H1 (cell line): Measurements from ENCODE around the gene HSPA4L. TPM values are rescaled to one million over a fixed set of nuclear protein-coding genes. Genes with fewer than 3 reads are reported as not detected.

Source experiments
- CTCF ChIA-PET: fragments of 300-600 bp; sonication (Branson Sonifier 250); formaldehyde crosslinking; loops from one replicate; lab custom pipeline; 2021; ENCODE audit not compliant: partially characterized antibody; lab: Charles Lee
- POLR2A ChIA-PET: fragments of 300-600 bp; sonication (Branson Sonifier 250); formaldehyde crosslinking; loops from one replicate; lab custom pipeline; 2021; ENCODE audit warnings: inconsistent platforms; ENCODE audit not compliant: partially characterized antibody; lab: Charles Lee
- DNase-seq, 2 experiments: peaks; one replicate each; pipeline versions ENCODE4 v3.0.0 to v3.0.0-alpha.2; 2010 to 2022; ENCODE audit warnings: low spot score in 2 of 2, low read depth in 1 of 2, mixed read lengths in 1 of 2
- FAIRE-seq: peaks from 2 replicates; lab custom pipeline; 2011; peaks lifted over from hg19 to GRCh38; lab: Jason Lieb, UNC
- H2AFZ ChIP-seq: 2 replicates; pipeline ENCODE4 v1.8.1; 2012; ENCODE audit warnings: low read length, inconsistent platforms
- H2AK5ac ChIP-seq: 2 replicates; pipeline ENCODE4 v1.6.1; 2013; ENCODE audit warnings: low read depth, low read length
- H2BK120ac ChIP-seq: replicated peaks from 2 replicates; pipeline ENCODE3; 2013; ENCODE audit warnings: low read depth, low read length, inconsistent platforms
- H2BK12ac ChIP-seq: 2 replicates; pipeline ENCODE4 v1.6.1; 2013; ENCODE audit warnings: low read depth, low read length
- H2BK15ac ChIP-seq: 2 replicates; pipeline ENCODE4 v1.6.1; 2013; ENCODE audit warnings: low read length
- H2BK20ac ChIP-seq: 2 replicates; pipeline ENCODE4 v1.6.1; 2013; ENCODE audit warnings: low read length
- H2BK5ac ChIP-seq: 2 replicates; pipeline ENCODE4 v1.6.1; 2013; ENCODE audit warnings: low read depth, low read length
- H3K14ac ChIP-seq: 2 replicates; pipeline ENCODE4 v1.6.1; 2013; ENCODE audit warnings: inconsistent platforms; ENCODE audit not compliant: insufficient read length
- H3K18ac ChIP-seq: 2 replicates; pipeline ENCODE4 v1.6.1; 2013; ENCODE audit warnings: low read length; ENCODE audit errors: extremely low read depth
- H3K23ac ChIP-seq: 2 replicates; pipeline ENCODE4 v1.6.1; 2013; ENCODE audit warnings: inconsistent platforms; ENCODE audit not compliant: insufficient read length
- H3K23me2 ChIP-seq: 2 replicates; pipeline ENCODE4 v1.6.1; 2013; ENCODE audit warnings: low read depth, low read length
- H3K27ac ChIP-seq: 2 replicates; pipeline ENCODE4 v1.6.1; 2011; ENCODE audit warnings: low read depth, low read length, inconsistent platforms
- H3K27me3 ChIP-seq, 4 experiments: replicated peaks in 1 of 4; 1 replicate in 1 of 4; 2 replicates in 3 of 4; pipeline versions ENCODE4 v1.6.1 to v1.8.1; 2011 to 2013; ENCODE audit warnings: low read length in 3 of 4, mild to moderate bottlenecking in 3 of 4, inconsistent platforms in 2 of 4, mixed read lengths in 2 of 4, moderate library complexity in 1 of 4; ENCODE audit not compliant: control insufficient read depth in 3 of 4, insufficient read depth in 3 of 4; ENCODE audit errors: extremely low read depth in 1 of 4
- H3K36me3 ChIP-seq, 4 experiments: 2 replicates each; pipeline versions ENCODE4 v1.6.1 to v1.8.1; 2011 to 2013; ENCODE audit warnings: mild to moderate bottlenecking in 4 of 4, low read length in 3 of 4, moderate library complexity in 2 of 4, control low read depth in 1 of 4, inconsistent platforms in 1 of 4; ENCODE audit not compliant: insufficient read depth in 4 of 4, control insufficient read depth in 2 of 4
- H3K4ac ChIP-seq: replicated peaks from 2 replicates; pipeline ENCODE3; 2013; ENCODE audit warnings: low read length, low read depth, mixed read lengths, inconsistent platforms; ENCODE audit not compliant: insufficient read length
- H3K4me1 ChIP-seq, 4 experiments: replicated peaks in 1 of 4; 1 replicate in 1 of 4; 2 replicates in 3 of 4; pipeline versions ENCODE4 v1.6.1 to v1.8.1; 2011 to 2013; ENCODE audit warnings: low read length in 3 of 4, inconsistent platforms in 2 of 4, mixed read lengths in 1 of 4; ENCODE audit not compliant: insufficient read depth in 4 of 4, control insufficient read depth in 3 of 4
- H3K4me2 ChIP-seq, 2 experiments: 2 replicates each; pipeline versions ENCODE4 v1.6.1 to v1.8.1; 2011 to 2013; ENCODE audit warnings: low read depth in 2 of 2, low read length in 2 of 2, control low read depth in 1 of 2, inconsistent platforms in 1 of 2, mild to moderate bottlenecking in 1 of 2; ENCODE audit not compliant: insufficient read depth in 1 of 2
- H3K4me3 ChIP-seq, 4 experiments: fragments of 200-600, 300-600 bp in 1 of 4; sonication (generic), shearing (Covaris generic), sonication (Bioruptor Twin) in 1 of 4; 2 replicates each; pipeline versions ENCODE4 v1.5.1 to v1.8.1; 2011 to 2016; ENCODE audit warnings: low read length in 4 of 4, low read depth in 3 of 4, control low read depth in 2 of 4, inconsistent platforms in 2 of 4, mild to moderate bottlenecking in 2 of 4, mixed read lengths in 1 of 4, moderate library complexity in 1 of 4; ENCODE audit not compliant: insufficient read depth in 2 of 4; ENCODE audit errors: extremely low read depth in 1 of 4
- H3K56ac ChIP-seq: replicated peaks from 2 replicates; pipeline ENCODE3; 2013; ENCODE audit warnings: low read depth, mild to moderate bottlenecking, mixed read lengths, low read length, inconsistent platforms; ENCODE audit not compliant: insufficient read length
- H3K79me1 ChIP-seq: 2 replicates; pipeline ENCODE4 v1.6.1; 2013; ENCODE audit warnings: low read depth, low read length, control low read depth
- H3K79me2 ChIP-seq, 2 experiments: 2 replicates each; pipeline versions ENCODE4 v1.6.1 to v1.8.1; 2012 to 2013; ENCODE audit warnings: low read length in 2 of 2, mild to moderate bottlenecking in 2 of 2, inconsistent platforms in 1 of 2; ENCODE audit not compliant: insufficient read depth in 2 of 2, control insufficient read depth in 1 of 2
- H3K9ac ChIP-seq, 4 experiments: replicated peaks in 1 of 4; 1 replicate in 1 of 4; 2 replicates in 3 of 4; pipeline versions ENCODE4 v1.6.1 to v1.8.1; 2011 to 2013; ENCODE audit warnings: low read depth in 3 of 4, low read length in 3 of 4, control low read depth in 2 of 4, mild to moderate bottlenecking in 2 of 4, moderate library complexity in 2 of 4, inconsistent platforms in 1 of 4; ENCODE audit errors: extremely low read depth in 1 of 4
- H3K9me3 ChIP-seq, 2 experiments: 2 replicates each; pipeline versions ENCODE4 v1.6.1 to v1.8.1; 2012 to 2013; ENCODE audit warnings: mild to moderate bottlenecking in 2 of 2, moderate library complexity in 2 of 2, control low read depth in 1 of 2, inconsistent platforms in 1 of 2, low read depth in 1 of 2, low read length in 1 of 2, mixed read lengths in 1 of 2; ENCODE audit not compliant: insufficient read depth in 2 of 2
- H4K20me1 ChIP-seq, 2 experiments: replicated peaks in 1 of 2; 2 replicates each; pipeline versions ENCODE3 to v1.8.1; 2011 to 2013; ENCODE audit warnings: inconsistent platforms in 2 of 2, low read length in 2 of 2, mild to moderate bottlenecking in 1 of 2; ENCODE audit not compliant: insufficient read depth in 2 of 2, control insufficient read depth in 1 of 2
- H4K5ac ChIP-seq: 2 replicates; pipeline ENCODE4 v1.6.1; 2013; ENCODE audit warnings: low read length, low read depth, mixed read lengths, inconsistent platforms; ENCODE audit not compliant: insufficient read length
- H4K8ac ChIP-seq: 2 replicates; pipeline ENCODE4 v1.8.0; 2013; ENCODE audit warnings: mild to moderate bottlenecking, moderate library complexity, low read length, inconsistent platforms; ENCODE audit not compliant: insufficient read depth; ENCODE audit errors: extremely low read depth
- H4K91ac ChIP-seq: replicated peaks from 2 replicates; pipeline ENCODE3; 2013; ENCODE audit warnings: low read length, mixed read lengths, inconsistent platforms; ENCODE audit not compliant: insufficient read length
- PHF8 ChIP-seq: fragments of 200-600 bp; sonication (generic); conservative IDR thresholded peaks from 2 replicates; pipeline ENCODE4 v1.7.1; 2012; ENCODE audit warnings: low read depth, mild to moderate bottlenecking, inconsistent platforms, low read length, moderate library complexity
- WGBS, 2 experiments: shearing (Covaris generic) in 1 of 2; methylation state at CpG; one replicate each; pipeline versions ENCODE4 v1.1.6 to v1.1.7; 2013 to 2015; ENCODE audit warnings: low lambda C conversion rate in 2 of 2, mixed read lengths in 2 of 2, inconsistent platforms in 1 of 2, low coverage in 1 of 2, missing lambda C conversion rate in 1 of 2; ENCODE audit not compliant: insufficient replicate concordance in 2 of 2, insufficient coverage in 1 of 2, insufficient read length in 1 of 2; ENCODE audit errors: extremely low coverage in 1 of 2, missing lambda C conversion rate in 1 of 2; 5-methylcytosine and 5-hydroxymethylcytosine counted together
- polyA plus RNA-seq, 7 experiments: library from polyadenylated mRNA; depleted of rRNA in 3 of 7; stranded (reverse) in 5 of 7; unstranded in 2 of 7; fragments of >200 nt in 5 of 7; fragments of 200-250 nt in 2 of 7; gene quantifications; 1 replicate in 5 of 7; 2 replicates in 1 of 7; 4 replicates in 1 of 7; pipeline versions ENCODE4 v1.2.1 to v1.2.3, GENCODE V29; 2011 to 2013; ENCODE audit warnings: missing spikeins in 2 of 7, mixed read lengths in 2 of 7
- total RNA-seq: library from RNA; stranded (reverse); fragmentation: NEBNext Ultra II Directional; extraction: Animal tissue kit (Norgen Biotek cat#: 25700); gene quantifications from 2 replicates; pipeline ENCODE4 v1.2.1, GENCODE V29; 2021

The HSPA4L gene
- total and polyA plus RNA-seq, 2 of the 8 experiments (the other 6 are each of a cell fraction or from before 2014, with no cell fraction given), result 0.65 to 4.7 TPM

- no peak overlapping the region for H3K56ac ChIP-seq
- no peak overlapping the region for H3K27ac ChIP-seq
- no peak overlapping the region for H4K8ac ChIP-seq
- DNase-seq (no peak), FAIRE-seq (peak; percentile 36)
- no peaks in the 10 kb centered on the region for H3K79me1 ChIP-seq
- H3K18ac ChIP-seq, result no peak overlapping the region
- H3K4me3 ChIP-seq, result no peak overlapping the region
- ChIA-PET POLR2A (interaction anchor here (2.2 kb wide), 1 partner anchor 9 kb away, joined by 7 read pairs; the partner anchor contains the start of gene PLK4), CTCF (interaction anchor here (1.0 kb wide), 1 partner anchor 27 kb away, joined by 3 read pairs; no protein-coding TSS in a partner anchor)
- WGBS, 2 experiments, result 93% methylated on average over 3 of the region's 3 CpGs; no CpG with 5 or more reads in 1 of the 2 experiments
- H4K5ac ChIP-seq, result no peak overlapping the region
- no peak overlapping the region for H3K4ac ChIP-seq
- 0 out of 4 replicates have a peak, but pooled peaks cover 0 to 5% of the 10 kb centered on the region in 2 experiments for H3K79me2 ChIP-seq
- H2BK120ac ChIP-seq, result no peak overlapping the region
- H2AK5ac ChIP-seq, result no peak overlapping the region
- H3K27me3 ChIP-seq, result no peaks in the 10 kb centered on the region
- no peaks in the 10 kb centered on the region for H3K4me1 ChIP-seq
- H2BK5ac ChIP-seq, result no peak overlapping the region
- H2BK12ac ChIP-seq, result no peak overlapping the region
- H3K36me3 ChIP-seq, result peaks cover 19 to 94% (median 59%) of the 10 kb centered on the region in 4 experiments
- no peak overlapping the region for H3K9ac ChIP-seq
- H2BK20ac ChIP-seq, result no peak overlapping the region
- H3K23ac ChIP-seq, result no peak overlapping the region
- H3K4me2 ChIP-seq, result no peak overlapping the region
- H3K23me2 ChIP-seq, result no peaks in the 10 kb centered on the region
- H4K20me1 ChIP-seq, result peaks cover 0 to 1% of the 10 kb centered on the region in 2 experiments
- H4K91ac ChIP-seq, result no peak overlapping the region
- no peaks in the 10 kb centered on the region for H3K9me3 ChIP-seq
- H3K14ac ChIP-seq, result no peak overlapping the region
- no peak overlapping the region for H2AFZ ChIP-seq
- H2BK15ac ChIP-seq, result no peak overlapping the region
- TF ChIP-seq PHF8, result no peak
These were observed 107.8 kb downstream of the HSPA4L start for GRCh38 chr4:127889903-127890302.
